ENCODE measurements around the gene CCDC159.

Gene CCDC159

GRCh38 chr19:11399667-11400066, 53.3 kb downstream of the CCDC159 start:
- no peak for DNase-seq

- peak; percentile 79 for DNase-seq
Observed at GRCh38 chr19:11400798-11401197, 54.5 kb downstream of the CCDC159 start.

DNA sequence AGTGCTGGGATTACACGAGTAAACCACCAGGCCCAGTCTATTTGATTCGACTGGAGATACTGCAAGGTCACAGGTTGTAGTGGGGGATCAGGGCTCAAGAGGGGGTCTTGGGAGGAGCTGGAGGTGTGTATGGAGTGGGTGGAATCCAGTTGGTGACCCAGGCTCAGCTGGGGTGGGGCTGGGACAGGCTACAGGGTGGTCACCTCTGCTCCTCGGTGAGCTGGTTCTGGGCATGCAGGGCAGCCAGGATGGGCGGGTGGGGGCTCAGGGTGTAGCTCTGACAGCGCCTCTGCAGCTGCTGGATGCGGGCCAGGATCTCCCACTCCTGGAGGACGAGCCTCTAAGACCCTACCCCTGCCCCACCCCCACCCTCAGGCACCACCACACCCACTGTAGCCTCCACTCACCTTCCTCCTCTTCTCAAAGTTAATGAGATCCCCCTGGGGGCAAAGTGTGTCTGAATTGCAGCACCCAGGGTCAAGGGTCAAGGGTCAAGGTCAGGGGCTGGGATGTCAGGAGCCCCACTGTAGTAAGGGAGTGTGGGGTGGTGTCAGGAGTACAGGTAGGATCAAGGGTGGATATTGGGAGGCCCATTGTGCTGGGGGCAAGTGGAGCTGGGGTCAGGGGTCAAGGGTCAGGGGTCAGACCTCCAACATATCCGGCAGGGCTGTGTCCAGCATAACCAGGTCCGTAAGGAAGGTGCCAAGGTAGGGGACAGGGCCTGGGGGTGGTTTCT, 55.7 kb downstream of the CCDC159 start:
- no peak for DNase-seq

Data from eye (tissue), 1 donor.